H4 (cell line): ENCODE results near the gene MOCS2. TPM values are rescaled to one million over a fixed set of nuclear protein-coding genes. Genes with fewer than 3 reads are reported as not detected.
"Not testable (repeated sequence)": the region's sequence is repeated elsewhere in the genome, so short reads cannot be mapped to it uniquely, and the experiment has no call there.

Experiments used
- DNase-seq: peaks from one replicate; pipeline ENCODE4 v3.0.0-alpha.2; 2015; ENCODE audit warnings: low spot score
- total RNA-seq: library from RNA; depleted of rRNA; stranded (reverse); fragments of >200 nt; shearing (Covaris generic); gene quantifications from 2 replicates; pipeline ENCODE4 v1.2.3, GENCODE V29; 2014; rRNA removed

The MOCS2 gene
- total RNA-seq, result 88.9 and 103 TPM in 2 replicates

- peak; percentile 85 for DNase-seq
Measured at GRCh38 chr5:53109443-53110127, at the start of gene MOCS2. Gene MOCS2, minus strand, starts transcription at chr5:53109757. Its CDS starts 2,583 bp downstream, at chr5:53107174.

GRCh38 chr5:53151713-53152458, 42.3 kb upstream of the MOCS2 start:
- DNase-seq, result peak; percentile 34

GRCh38 chr5:53133020-53133419, 23.5 kb upstream of the MOCS2 start:
- no peak for DNase-seq

- DNase-seq, result no peak
Measured at GRCh38 chr5:53130266-53130665, 20.7 kb upstream of the MOCS2 start.

- no peak for DNase-seq
Measured at GRCh38 chr5:53128481-53128880, 18.9 kb upstream of the MOCS2 start.

- no peak for DNase-seq
Measured at GRCh38 chr5:53127107-53127506, 17.6 kb upstream of the MOCS2 start.

GRCh38 chr5:53126521-53126920, 17.0 kb upstream of the MOCS2 start:
- no peak for DNase-seq

GRCh38 chr5:53123702-53124101, 14.1 kb upstream of the MOCS2 start:
- no peak for DNase-seq

GRCh38 chr5:53120165-53120564, 10.6 kb upstream of the MOCS2 start:
- DNase-seq, result no peak

GRCh38 chr5:53118879-53119278, 9.3 kb upstream of the MOCS2 start:
- DNase-seq, result no peak

GRCh38 chr5:53116597-53116996, 7.0 kb upstream of the MOCS2 start:
- DNase-seq, result no peak

GRCh38 chr5:53114988-53115387, 5.4 kb upstream of the MOCS2 start:
- no peak for DNase-seq

GRCh38 chr5:53113947-53114346, 4.4 kb upstream of the MOCS2 start:
- DNase-seq, result no peak

GRCh38 chr5:53112909-53113308, 3.4 kb upstream of the MOCS2 start:
- DNase-seq, result no peak

- DNase-seq, result not testable (repeated sequence)
Measured at GRCh38 chr5:53112307-53112706, 2.8 kb upstream of the MOCS2 start.

- no peak for DNase-seq
Measured at GRCh38 chr5:53111139-53111538, 1.6 kb upstream of the MOCS2 start.

- no peak for DNase-seq
Measured at GRCh38 chr5:53110156-53110555, 599 bp upstream of the MOCS2 start.

- no peak for DNase-seq
Measured at GRCh38 chr5:53109056-53109442, 508 bp downstream of the MOCS2 start.

GRCh38 chr5:53105611-53106300, 3.8 kb downstream of the MOCS2 start:
- DNase-seq, result no peak

- DNase-seq, result no peak
Measured at GRCh38 chr5:53100606-53101005, 9.0 kb downstream of the MOCS2 start.

GRCh38 chr5:53099546-53099945, 10.0 kb downstream of the MOCS2 start:
- no peak for DNase-seq

- peak; percentile 52 for DNase-seq
Measured at GRCh38 chr5:53095931-53096525, 13.5 kb downstream of the MOCS2 start.
